NT2/D1 (cell line): ENCODE results near the gene NR1I3.

ENCODE experiments used
- YY1 ChIP-seq: IDR thresholded peaks from 2 replicates; pipeline ENCODE4 v1.6.1; 2011; ENCODE audit not compliant: insufficient read length, insufficient read depth
- ZNF274 ChIP-seq: IDR thresholded peaks from 2 replicates; pipeline ENCODE4 v1.6.1; 2011; ENCODE audit warnings: mild to moderate bottlenecking, low read depth, low read length

- TF ChIP-seq ZNF274 (no peak), YY1 (no peak)
Observed at GRCh38 chr1:161189036-161189435, 49.0 kb downstream of the NR1I3 start.
